Transverse colon (tissue), 4 donors: ENCODE measurements around the gene ESPL1. TPM values are rescaled to one million over a fixed set of nuclear protein-coding genes. Genes with fewer than 3 reads are reported as not detected.

Source experiments
- DNase-seq: peaks from one replicate; pipeline ENCODE4 v3.0.0-alpha.2; 2019
- H3K27ac ChIP-seq, 4 donors: fragments of 200-600 bp; sonication (generic); 2 replicates each; pipeline ENCODE4 v1.5.1; 2016 to 2018; ENCODE audit warnings: inconsistent platforms in 4 of 4
- H3K27me3 ChIP-seq: fragments of 200-600 bp; sonication (generic); 2 replicates; pipeline ENCODE4 v1.5.1; 2017; ENCODE audit warnings: inconsistent platforms
- H3K36me3 ChIP-seq, 4 donors: fragments of 200-600 bp; sonication (generic); 2 replicates each; pipeline ENCODE4 v1.5.1; 2017 to 2019; ENCODE audit warnings: inconsistent platforms in 4 of 4
- H3K4me1 ChIP-seq, 4 donors: fragments of 200-600 bp; sonication (generic); 2 replicates each; pipeline ENCODE4 v1.5.1; 2017 to 2020; ENCODE audit warnings: inconsistent platforms in 4 of 4
- H3K4me3 ChIP-seq, 4 donors: fragments of 200-600 bp; sonication (generic); 1 replicate in 1 of 4; 2 replicates in 3 of 4; pipeline versions ENCODE4 v1.5.1 to v1.6.1; 2017 to 2019; ENCODE audit warnings: inconsistent platforms in 4 of 4
- H3K9me3 ChIP-seq, 2 donors: fragments of 200-600 bp; sonication (generic); 2 replicates each; pipeline ENCODE4 v1.5.1; 2017 to 2019; ENCODE audit warnings: inconsistent platforms in 2 of 2
- CTCF ChIP-seq, 5 experiments: fragments of 200-600 bp in 3 of 5; fragments of 450-650 bp in 2 of 5; sonication (generic) in 3 of 5; IDR thresholded peaks; 1 replicate in 2 of 5; 2 replicates in 3 of 5; pipeline ENCODE4 v1.5.1; 2016 to 2017; ENCODE audit warnings: antibody characterized with exemption in 5 of 5, inconsistent platforms in 3 of 5, mild to moderate bottlenecking in 2 of 5, moderate library complexity in 1 of 5
- EP300 ChIP-seq: sonication (generic); formaldehyde crosslinking; IDR thresholded peaks from one replicate; pipeline ENCODE4 v1.6.1; 2017; ENCODE audit warnings: antibody characterized with exemption, low read depth
- POLR2A ChIP-seq: fragments of 450-650 bp; IDR thresholded peaks from one replicate; pipeline ENCODE4 v1.6.1; 2016; ENCODE audit warnings: antibody characterized with exemption, mild to moderate bottlenecking, moderate library complexity
- POLR2AphosphoS5 ChIP-seq, 3 donors: sonication (generic); formaldehyde crosslinking; IDR thresholded peaks; one replicate each; pipeline ENCODE4 v1.6.1; 2016; ENCODE audit warnings: antibody characterized with exemption in 3 of 3
- WGBS, 2 donors: methylation state at CpG; one replicate each; pipeline ENCODE4 v1.1.5; 2018; ENCODE audit warnings: low coverage in 1 of 2; 5-methylcytosine and 5-hydroxymethylcytosine counted together
- in situ Hi-C, 4 donors: fragments of 200-750 bp; cut with MboI; loops; one replicate each; pipeline versions ENCODE4 v1.15.0 to v1.15.1; 2017; ENCODE audit warnings: low sequenced_read_pairs in 3 of 4, low pct_ligation_motif_present in 1 of 4, low pct_unique_long_range_greater_than_20kb in 1 of 4
- intact Hi-C: fragments of 100-400 bp; cut with DNase I; formaldehyde crosslinking; loops from one replicate; pipeline ENCODE4 v1.15.1; 2023; ENCODE audit warnings: low total_unique reads
- total RNA-seq, 4 donors: library from RNA; depleted of rRNA; stranded (reverse); fragments of >200 nt; gene quantifications; one replicate each; pipeline ENCODE4 v1.1.0, GENCODE V29; 2016

The ESPL1 gene
- total RNA-seq, 4 donors from 2014 or later, result 6.5 to 31.8 (median 18.8) TPM

DNA sequence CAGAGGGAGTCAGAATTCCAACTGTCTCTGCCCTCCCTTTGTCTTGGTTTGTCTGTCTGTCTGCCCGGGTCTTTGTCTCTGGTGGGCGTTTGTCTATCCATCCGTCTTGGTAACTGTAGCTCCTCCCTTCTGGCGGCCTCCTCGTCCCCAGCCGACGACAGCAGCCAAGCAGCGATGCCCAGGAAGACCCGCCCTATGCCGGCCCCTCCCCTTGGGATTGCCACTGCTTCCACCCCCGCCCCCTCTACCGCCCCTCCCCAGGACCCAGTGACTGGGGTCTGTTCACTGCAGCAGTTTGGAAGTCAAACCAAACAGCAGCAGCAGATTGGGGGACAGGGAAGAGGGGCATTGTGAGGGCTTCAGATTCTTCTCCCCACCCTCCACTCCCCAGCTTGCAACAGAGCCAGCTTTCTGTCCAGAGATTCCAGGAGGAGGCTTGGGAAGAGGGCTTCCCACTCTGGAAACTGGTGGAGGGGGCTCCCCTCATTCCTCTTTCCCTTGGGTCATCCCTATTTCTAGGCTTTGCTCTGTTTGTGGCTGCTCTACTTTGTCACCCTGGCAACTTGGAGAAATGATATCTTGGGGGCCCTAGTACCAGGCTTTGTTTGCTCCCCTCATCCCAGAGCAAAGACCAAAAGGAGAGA, 33.7 kb upstream of the ESPL1 start:
- Histone ChIP-seq H3K4me3 (no peak overlapping the region), H3K27ac (peak overlapping the region; percentile 18 to 93 (median 80)), H3K9me3 (no peaks in the 10 kb centered on the region), H3K4me1 (peaks cover 25 to 45% (median 39%) of the 10 kb centered on the region in 4 donors), H3K36me3 (no peaks in the 10 kb centered on the region), H3K27me3 (no peaks in the 10 kb centered on the region)
- intact Hi-C loops (no loop called here), in situ Hi-C loops (no loop called here)
- WGBS, 2 donors, result 37% methylated on average over 10 of the region's 12 CpGs; no CpG with 5 or more reads in 1 of the 2 donors
- TF ChIP-seq EP300 (no peak), POLR2A (no peak), CTCF (IDR thresholded peaks at IDR 0.05) (no peak), POLR2AphosphoS5 (IDR thresholded peaks at IDR 0.05) (no peak)
- DNase-seq, result peak; percentile 43

DNA sequence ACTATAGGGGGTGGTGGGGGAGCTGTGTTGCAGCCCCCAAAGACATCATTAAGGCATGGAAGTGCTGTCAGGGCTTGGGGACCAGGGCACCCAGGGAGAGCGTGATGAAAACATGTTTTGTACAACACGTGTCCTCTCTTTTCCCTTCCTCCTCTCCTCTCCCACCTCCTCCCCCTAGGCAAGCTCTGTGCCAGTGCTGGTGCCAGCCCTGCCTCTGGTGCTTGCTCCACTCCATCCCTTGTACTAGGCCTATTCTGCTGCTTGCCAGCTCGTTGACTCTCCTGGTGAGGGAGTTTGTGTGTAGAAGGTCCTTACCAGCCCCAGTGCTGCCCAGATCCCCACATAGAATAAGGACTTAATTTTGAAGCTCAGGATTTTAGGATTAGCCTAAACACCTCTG, 32.9 kb upstream of the ESPL1 start:
- TF ChIP-seq CTCF (IDR thresholded peaks at IDR 0.05) (no peak), POLR2AphosphoS5 (IDR thresholded peaks at IDR 0.05) (no peak), POLR2A (no peak), EP300 (no peak)
- H3K27ac ChIP-seq, result peak overlapping the region in 1 of 4 donors; percentile 93
- H3K4me3 ChIP-seq, result no peak overlapping the region
- no peaks in the 10 kb centered on the region for H3K9me3 ChIP-seq
- no peak for DNase-seq
- no peaks in the 10 kb centered on the region for H3K27me3 ChIP-seq
- no peaks in the 10 kb centered on the region for H3K36me3 ChIP-seq
- peaks cover 25 to 44% (median 38%) of the 10 kb centered on the region in 4 donors for H3K4me1 ChIP-seq
- WGBS, 2 donors, result 63% methylated on average over 3 of the region's 3 CpGs; no CpG with 5 or more reads in 1 of the 2 donors
- intact Hi-C loops (no loop called here), in situ Hi-C loops (no loop called here)

DNA sequence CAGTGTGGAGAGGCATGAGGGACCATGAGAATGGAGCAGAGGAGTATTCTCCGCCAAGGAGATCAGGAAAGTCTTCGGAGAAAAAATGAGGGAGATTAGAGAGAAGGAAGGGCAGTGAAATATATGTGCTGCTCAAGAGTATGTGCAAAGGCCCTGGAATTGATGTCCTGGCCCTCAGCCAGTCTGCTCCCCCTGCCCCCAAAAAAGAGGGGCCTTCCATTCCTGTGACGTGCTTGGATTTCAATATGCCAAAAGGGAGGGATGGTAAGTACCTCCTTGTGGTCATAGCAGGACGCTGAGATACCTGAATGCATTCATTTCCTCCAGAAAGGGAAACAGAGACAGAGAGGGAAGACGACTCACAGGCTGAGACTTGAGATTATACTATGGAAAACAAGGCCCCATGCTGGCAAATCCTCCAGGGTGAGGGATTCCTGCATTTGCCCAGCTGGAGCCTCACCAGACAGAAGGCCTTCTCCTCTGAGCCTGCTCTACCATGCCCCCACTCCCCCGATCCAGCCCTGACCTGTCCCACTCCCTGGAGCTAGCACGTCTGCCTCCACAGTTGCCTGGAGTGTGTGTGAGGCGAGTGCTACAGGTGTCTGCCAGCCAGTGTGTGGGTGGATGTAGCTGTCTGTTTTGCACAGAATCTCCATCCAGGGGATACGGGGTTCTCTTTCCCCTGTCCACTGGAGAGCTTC, 32.2 kb upstream of the ESPL1 start:
- WGBS, 2 donors, result 68 to 79% methylated on average over 4 to 9 of the region's 9 CpGs
- intact Hi-C loops, result no loop called here
- H3K27ac ChIP-seq, result no peak overlapping the region
- no peak for DNase-seq
- no peaks in the 10 kb centered on the region for H3K27me3 ChIP-seq
- H3K9me3 ChIP-seq, result no peaks in the 10 kb centered on the region
- H3K36me3 ChIP-seq, result no peaks in the 10 kb centered on the region
- in situ Hi-C loops, result no loop called here
- H3K4me1 ChIP-seq, result peaks cover 22 to 37% (median 33%) of the 10 kb centered on the region in 4 donors
- H3K4me3 ChIP-seq, result no peak overlapping the region
- TF ChIP-seq CTCF (IDR thresholded peaks at IDR 0.05), result no peak
- no peak for TF ChIP-seq POLR2A
- TF ChIP-seq EP300, result no peak

GRCh38 chr12:53236443-53237111, 31.5 kb upstream of the ESPL1 start:
- Histone ChIP-seq H3K27me3 (no peaks in the 10 kb centered on the region), H3K4me3 (no peak overlapping the region), H3K36me3 (no peaks in the 10 kb centered on the region), H3K9me3 (no peaks in the 10 kb centered on the region), H3K27ac (no peak overlapping the region), H3K4me1 (peaks cover 19 to 30% (median 26%) of the 10 kb centered on the region in 4 donors)
- TF ChIP-seq POLR2AphosphoS5 (IDR thresholded peaks at IDR 0.05) (no peak), EP300 (no peak), CTCF (IDR thresholded peaks at IDR 0.05) (no peak), POLR2A (no peak)
- 90 to 100% methylated on average over 1 of the region's 1 CpG for WGBS, 2 donors
- in situ Hi-C loops, result no loop called here
- no peak for DNase-seq
- intact Hi-C loops, result no loop called here
